Fibroblast of upper back skin (primary cell): ENCODE measurements around the gene SCGB1D4.
A peak's percentile ranks its signal among the peaks of the same experiment; 100 is the strongest.
"Not testable (repeated sequence)": the region's sequence is repeated elsewhere in the genome, so short reads cannot be mapped to it uniquely, and the experiment has no call there.

Experiments used
- DNase-seq: peaks from one replicate; pipeline ENCODE4 v3.0.0-alpha.2; 2013

SCGB1D4 gene, protein sequence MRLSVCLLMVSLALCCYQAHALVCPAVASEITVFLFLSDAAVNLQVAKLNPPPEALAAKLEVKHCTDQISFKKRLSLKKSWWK

DNA sequence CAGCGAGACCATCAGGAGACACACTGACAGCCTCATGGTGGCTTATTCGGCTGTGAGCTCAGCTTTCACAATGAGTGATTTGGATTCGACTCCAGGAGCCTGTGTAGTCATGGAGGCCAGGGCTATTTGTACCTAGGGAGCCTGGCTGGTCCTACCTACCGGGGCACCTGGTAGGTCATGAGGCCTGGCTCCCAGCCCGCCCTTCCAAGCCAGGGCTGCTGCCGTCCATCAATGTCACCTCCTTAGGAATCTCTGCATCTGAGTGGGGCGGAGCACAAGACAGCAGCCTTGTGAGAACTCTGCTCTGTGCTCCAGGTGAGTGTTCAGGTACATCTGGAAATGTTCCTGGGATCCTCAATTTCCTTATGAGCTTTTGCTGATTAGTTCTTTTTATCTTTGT lies at the start of gene SCGB1D4:
Gene SCGB1D4, minus strand, starts transcription at position 101 of the 400 bp plus-strand sequence. Its CDS starts 65 bp downstream, at position 36.
- DNase-seq, result no peak

DNA sequence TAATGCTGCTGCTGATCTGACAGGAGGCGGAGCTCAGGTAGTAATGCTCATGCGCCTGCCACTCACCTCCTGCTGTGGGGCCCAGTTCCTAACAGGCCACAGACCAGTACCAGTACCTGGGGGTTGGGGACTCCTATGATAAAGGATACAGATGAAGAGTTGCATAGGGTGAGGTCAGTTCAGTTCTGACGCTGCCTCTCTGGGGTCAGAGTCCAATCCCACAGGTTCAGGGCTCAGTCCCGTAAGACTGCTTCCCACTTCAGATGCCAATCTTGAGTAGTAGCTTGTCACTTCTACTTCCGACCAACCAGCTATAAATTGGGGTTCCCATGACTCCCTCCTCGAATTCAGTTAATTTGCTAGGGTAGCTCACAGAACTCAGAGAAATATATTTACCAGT lies 47.0 kb upstream of the SCGB1D4 start:
- DNase-seq, result no peak

DNA sequence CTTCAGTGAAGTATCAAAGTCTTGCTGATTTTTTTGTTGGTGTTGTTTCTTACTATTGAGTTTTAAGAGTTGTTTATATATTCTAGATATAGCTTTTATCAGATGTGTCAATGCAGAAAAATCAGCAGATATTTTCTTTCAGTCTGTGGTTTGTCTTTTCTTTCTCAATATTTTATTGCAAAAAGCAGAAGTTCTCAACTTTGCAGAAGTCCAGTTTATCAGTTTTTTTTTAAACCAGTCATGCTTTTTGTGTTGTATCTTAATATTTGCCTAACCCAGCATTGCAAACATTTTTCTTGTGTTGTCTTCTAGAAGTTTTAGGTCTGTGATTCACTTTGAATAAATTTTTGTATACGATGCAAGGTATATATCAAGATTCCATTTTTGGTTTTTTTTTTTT lies 45.3 kb upstream of the SCGB1D4 start:
- DNase-seq, result no peak

- DNase-seq, result not testable (repeated sequence)
Measured at GRCh38 chr11:62343646-62344190, 44.8 kb upstream of the SCGB1D4 start.

- DNase-seq, result no peak
Measured at GRCh38 chr11:62341588-62341987, 42.7 kb upstream of the SCGB1D4 start.

DNA sequence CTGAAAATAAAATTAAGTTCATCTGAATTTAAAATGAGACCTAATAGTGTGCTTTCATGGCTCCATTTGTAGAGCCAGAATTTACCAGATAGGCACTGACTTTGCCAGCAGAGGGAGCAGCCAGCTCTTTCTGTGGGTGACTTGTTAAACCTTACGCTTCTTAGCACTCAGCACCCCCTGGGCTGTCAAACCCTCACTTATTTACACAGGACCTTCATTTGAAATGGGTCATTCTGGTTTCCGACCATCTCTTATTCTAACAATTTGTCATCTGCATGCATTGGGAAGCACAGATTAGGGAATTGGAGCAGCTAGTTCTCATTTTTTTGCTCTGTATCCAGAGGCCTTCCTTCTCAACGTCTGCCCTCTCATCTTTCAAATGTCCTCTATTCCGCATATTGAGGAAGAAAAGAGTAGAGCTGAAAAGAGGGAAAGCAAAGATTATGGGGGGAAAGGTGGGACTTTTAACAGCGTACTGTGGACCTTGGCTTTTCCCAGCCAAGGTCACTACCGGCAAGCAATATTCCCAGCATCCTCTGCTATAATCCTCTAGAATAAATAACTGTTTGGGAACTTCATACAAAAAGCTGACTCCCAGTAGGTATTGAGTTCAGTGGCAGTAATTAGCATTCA lies 41.5 kb upstream of the SCGB1D4 start:
- peak; percentile 40 for DNase-seq

DNA sequence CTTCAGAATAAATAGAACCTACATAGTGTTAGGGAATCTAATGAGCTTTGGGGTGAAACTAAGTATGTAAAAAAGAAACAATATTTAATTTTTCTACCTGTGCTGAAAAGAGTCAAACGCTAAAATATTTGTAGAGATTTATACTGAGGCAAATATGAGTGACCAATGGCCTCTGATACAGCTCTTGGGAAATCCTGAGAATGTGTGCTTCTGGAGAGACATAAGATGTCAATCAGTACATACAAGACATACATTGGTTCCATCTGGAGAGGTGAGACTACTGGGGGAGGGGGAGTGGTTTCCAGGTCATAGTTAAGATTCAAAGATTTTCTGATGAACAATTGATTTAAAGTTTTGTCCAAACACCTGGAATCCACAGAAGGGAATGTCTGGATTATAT lies 39.3 kb upstream of the SCGB1D4 start:
- DNase-seq, result no peak

DNA sequence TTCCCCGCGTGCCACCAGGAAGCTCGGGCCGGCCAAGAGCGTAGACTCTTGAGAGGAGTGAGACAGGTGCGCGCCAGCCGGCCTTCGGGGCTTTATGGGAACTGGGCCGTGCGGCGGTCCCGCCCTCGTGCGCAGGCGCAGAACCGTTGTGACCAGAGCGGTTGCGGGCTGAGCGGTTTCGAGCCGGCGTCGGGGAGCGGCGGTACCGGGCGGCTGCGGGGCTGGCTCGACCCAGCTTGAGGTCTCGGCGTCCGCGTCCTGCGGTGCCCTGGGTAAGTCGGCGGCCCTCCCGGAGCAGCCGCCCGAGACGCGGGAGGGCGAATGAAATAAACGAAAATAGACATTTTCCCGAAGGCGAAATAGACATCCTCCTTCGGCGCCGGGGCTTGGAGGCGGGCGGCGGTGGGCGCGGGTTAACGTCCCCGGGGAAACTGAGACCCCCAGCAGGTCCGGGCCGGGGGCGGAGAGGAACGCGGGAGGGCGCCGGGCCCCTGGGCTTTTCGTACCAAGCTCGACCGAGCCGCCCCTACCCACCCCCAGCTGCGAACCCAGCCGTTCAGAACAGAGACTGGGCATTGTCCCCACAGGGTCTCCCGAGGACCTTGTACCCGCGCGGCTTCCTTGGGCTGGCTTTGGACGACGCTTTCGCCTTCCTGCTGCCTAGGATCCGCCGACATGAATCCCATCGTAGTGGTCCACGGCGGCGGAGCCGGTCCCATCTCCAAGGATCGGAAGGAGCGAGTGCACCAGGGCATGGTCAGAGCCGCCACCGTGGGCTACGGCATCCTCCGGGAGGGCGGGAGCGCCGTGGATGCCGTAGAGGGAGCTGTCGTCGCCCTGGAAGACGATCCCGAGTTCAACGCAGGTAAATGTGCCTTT lies 38.7 kb upstream of the SCGB1D4 start, which contains the start of gene ASRGL1:
Gene ASRGL1, plus strand, starts transcription at position 146 of the 879 bp plus-strand sequence. Its CDS starts 530 bp downstream, at position 676.
- peak; percentile 35 for DNase-seq

GRCh38 chr11:62336949-62337302 lies 38.1 kb upstream of the SCGB1D4 start:
- not testable (repeated sequence) for DNase-seq

GRCh38 chr11:62333768-62334167 lies 34.9 kb upstream of the SCGB1D4 start:
- DNase-seq, result no peak

- not testable (repeated sequence) for DNase-seq
Measured at GRCh38 chr11:62331264-62331663, 32.4 kb upstream of the SCGB1D4 start.

DNA sequence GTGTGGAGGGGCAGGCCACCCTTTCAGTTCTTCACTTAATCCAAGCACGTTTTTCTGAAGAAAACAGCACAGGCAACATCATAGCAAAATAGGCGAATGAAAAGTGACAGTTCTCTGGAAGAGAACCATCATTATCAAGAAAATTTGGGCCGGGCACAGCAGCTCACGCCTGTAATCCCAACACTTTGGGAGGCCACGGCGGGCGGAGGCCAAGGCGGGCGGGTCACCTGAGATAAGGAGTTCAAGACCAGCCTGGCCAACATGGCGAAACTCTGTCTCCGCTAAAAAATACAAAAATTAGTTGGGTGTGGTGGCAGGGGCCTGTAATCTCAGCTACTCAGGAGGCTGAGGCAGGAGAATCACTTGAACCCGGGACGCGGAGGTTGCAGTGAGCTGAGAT lies 28.7 kb upstream of the SCGB1D4 start:
- DNase-seq, result not testable (repeated sequence)

GRCh38 chr11:62326719-62327118 lies 27.8 kb upstream of the SCGB1D4 start:
- DNase-seq, result not testable (repeated sequence)

DNA sequence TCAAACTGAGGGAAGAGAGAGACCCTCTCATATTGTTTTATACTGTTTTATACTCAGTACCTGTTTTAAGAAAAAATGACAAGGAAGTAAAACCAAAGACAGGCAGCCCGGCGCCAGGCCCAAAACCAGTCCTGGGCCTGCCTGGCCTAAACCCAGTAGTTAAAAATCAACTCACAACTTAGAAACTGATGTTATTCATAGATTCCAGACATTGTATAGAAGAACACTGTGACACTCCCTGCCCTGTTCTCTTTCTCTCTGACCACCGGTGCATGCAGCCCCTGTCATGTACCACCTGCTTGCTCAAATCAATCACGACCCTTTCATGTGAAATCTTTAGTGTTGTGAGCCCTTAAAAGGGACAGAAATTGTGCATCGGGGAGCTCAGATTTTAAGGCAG lies 26.9 kb upstream of the SCGB1D4 start:
- DNase-seq, result not testable (repeated sequence)

DNA sequence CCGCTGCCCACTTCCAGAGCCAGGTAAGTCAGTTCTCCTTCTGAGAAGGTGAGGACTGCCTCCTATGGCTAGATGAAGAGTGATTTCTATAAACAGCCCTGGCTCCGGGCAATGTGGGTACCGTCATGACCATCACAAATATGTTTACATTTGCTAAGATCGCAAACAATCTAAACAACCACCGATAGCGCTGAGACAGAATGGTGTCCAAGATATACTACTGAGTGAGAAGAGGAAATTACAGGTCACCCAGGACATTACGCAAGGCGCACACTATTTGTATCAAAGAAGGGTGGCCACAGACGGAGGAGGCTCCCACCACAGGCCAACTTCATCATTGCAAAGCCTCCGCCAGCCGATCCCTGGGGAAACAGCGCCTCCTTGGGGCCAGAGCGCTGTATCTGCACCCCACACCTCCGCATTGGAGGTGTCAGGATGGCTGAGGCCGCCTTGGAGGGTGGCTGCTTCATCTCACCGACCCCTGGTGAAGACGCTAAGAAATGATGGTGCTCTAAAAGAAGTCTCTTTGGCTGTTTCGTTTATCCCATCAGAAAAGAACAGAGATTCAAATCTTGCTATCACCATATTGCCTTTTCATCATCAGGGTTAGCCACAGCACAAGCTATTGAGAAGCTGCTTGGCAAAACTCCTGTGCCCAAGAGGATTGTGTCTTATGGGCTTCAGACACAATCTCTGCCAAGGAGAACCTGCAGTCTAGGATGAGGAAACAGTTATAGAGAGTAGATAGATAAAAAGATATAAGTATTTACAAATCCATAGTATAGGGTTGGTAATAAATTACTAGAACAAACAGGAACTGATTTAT lies 26.1 kb upstream of the SCGB1D4 start:
- DNase-seq, result no peak

DNA sequence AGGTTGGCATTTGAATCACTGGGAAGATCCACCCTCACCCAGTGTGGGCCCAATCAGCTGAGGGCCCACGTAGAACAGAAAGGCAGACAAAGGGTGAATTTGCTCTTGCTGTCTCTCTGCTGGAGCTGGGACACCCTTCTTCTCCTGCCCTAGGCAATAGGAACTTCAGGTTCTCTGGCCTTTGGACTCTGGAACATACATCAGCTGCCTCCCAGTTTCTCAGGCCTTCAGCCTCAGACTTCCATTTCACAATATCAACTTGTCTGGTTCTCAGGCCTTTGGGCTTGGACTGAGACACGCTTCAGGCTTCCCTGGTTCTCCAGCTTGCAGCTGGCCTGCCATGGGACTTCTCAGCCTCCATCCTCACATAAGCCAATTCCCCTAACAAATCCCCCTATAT lies 23.6 kb upstream of the SCGB1D4 start:
- no peak for DNase-seq

GRCh38 chr11:62315431-62315830 lies 16.6 kb upstream of the SCGB1D4 start:
- no peak for DNase-seq

DNA sequence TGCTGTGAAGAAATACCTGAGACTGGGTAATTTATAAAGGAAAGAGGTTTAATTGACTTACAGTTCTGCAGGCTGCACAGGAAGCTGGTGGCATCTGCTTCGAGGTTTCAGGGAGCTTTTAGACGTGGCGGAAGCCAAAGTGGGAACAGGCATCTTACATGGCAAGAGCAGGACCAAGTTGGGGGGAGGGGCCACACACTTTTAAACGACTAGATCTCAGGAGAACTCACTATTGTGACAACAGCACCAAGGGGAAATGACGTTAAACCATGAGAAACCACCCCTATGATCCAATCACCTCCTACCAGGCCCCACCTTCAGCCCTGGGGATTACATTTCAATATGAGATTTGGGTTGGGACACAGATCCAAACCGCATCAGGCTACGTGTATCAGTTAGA lies 11.1 kb upstream of the SCGB1D4 start:
- no peak for DNase-seq

DNA sequence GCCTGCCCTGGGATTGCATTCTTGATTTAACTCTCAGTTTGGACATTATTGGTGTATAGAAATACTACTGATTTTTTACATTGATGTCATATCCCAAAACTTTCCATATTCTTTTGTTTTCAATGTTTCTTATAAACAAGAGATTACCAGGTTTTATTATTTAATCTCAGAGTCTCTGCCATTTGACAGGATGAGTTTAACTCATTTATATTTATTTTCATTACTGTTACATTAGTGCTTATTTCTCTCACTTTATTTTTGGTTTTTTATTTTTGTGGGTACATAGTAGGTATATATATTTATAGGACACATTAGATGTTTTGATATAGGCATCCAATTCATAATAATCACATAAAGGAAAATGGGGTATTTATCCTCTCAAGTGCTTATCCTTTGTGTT lies 9.1 kb upstream of the SCGB1D4 start:
- no peak for DNase-seq

DNA sequence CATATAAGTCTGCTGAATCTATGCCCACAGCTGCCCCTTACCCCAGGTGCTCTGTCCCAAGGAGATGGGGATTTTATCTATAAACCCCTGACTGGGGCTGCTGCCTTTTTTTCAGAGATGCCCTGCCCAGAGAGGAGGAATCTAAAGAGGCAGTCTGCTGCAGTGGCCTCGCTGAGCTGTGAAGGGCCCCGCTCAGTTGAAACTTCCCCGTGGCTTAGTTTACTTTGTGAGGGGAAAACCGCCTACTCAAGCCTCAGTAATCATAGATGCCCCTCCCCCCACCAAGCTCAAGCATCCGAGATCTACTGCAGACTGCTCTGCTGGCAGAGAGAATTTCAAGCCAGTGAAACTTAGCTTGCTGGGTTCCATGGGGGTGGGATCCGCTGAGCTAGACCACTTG lies 7.4 kb upstream of the SCGB1D4 start:
- no peak for DNase-seq

DNA sequence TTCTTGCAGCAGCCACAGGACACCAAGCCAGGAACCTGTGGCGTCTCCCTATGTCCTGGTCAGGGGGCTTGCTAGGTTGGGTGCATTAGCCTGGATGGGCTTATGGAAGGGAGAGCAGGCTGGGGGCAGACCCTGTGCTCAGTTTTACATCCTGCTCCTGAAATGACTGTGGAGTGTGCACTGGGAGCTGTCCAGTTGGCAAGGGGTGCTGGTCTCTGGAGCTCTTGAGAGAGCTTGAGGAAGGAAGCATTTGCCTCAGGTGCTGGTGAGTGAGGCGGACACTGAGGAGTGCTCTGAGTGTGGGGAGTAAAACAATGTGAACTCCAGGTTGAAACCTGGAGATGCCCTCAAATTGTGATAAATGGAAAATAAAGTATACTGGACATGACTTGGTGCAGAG lies 3.4 kb downstream of the SCGB1D4 start:
- DNase-seq, result peak; percentile 16

- DNase-seq, result no peak
Measured at GRCh38 chr11:62280452-62280851, 18.4 kb downstream of the SCGB1D4 start.

- no peak for DNase-seq
Measured at GRCh38 chr11:62273789-62274275, 25.0 kb downstream of the SCGB1D4 start.
